ENCODE measurements around the gene SRRD.

The SRRD gene

GRCh38 chr22:26462051-26462450 is 21.6 kb upstream of the SRRD start:
- Histone ChIP-seq H3K4me3 (ENCODE audit: low read length) (no peak overlapping the region), H3K4me1 (ENCODE audit: control insufficient read depth, insufficient read depth, low read length) (peaks cover 10% of the 10 kb centered on the region), H3K36me3 (ENCODE audit: control insufficient read depth, insufficient read depth, low read length) (peaks cover 35% of the 10 kb centered on the region), H3K27me3 (ENCODE audit: control insufficient read depth, insufficient read depth, low read length) (no peaks in the 10 kb centered on the region), H3K27ac (ENCODE audit: low read depth, low read length) (no peak overlapping the region), H3K9ac (ENCODE audit: low read length) (no peak overlapping the region)

GRCh38 chr22:26462641-26463040 is 21.0 kb upstream of the SRRD start:
- H3K9ac ChIP-seq (ENCODE audit: low read length): no peak overlapping the region
- no peak overlapping the region for H3K4me3 ChIP-seq (ENCODE audit: low read length)
- peaks cover 10% of the 10 kb centered on the region for H3K4me1 ChIP-seq (ENCODE audit: control insufficient read depth, insufficient read depth, low read length)
- no peak overlapping the region for H3K27ac ChIP-seq (ENCODE audit: low read depth, low read length)
- no peaks in the 10 kb centered on the region for H3K27me3 ChIP-seq (ENCODE audit: control insufficient read depth, insufficient read depth, low read length)
- peaks cover 37% of the 10 kb centered on the region for H3K36me3 ChIP-seq (ENCODE audit: control insufficient read depth, insufficient read depth, low read length)

- H3K4me1 ChIP-seq (ENCODE audit: control insufficient read depth, insufficient read depth, low read length): peaks cover 10% of the 10 kb centered on the region
- no peak overlapping the region for H3K27ac ChIP-seq (ENCODE audit: low read depth, low read length)
- H3K27me3 ChIP-seq (ENCODE audit: control insufficient read depth, insufficient read depth, low read length): no peaks in the 10 kb centered on the region
- peaks cover 32% of the 10 kb centered on the region for H3K36me3 ChIP-seq (ENCODE audit: control insufficient read depth, insufficient read depth, low read length)
- no peak overlapping the region for H3K9ac ChIP-seq (ENCODE audit: low read length)
- no peak overlapping the region for H3K4me3 ChIP-seq (ENCODE audit: low read length)
These were observed 20.5 kb upstream of the SRRD start for GRCh38 chr22:26463101-26463661.

GRCh38 chr22:26463688-26464087 is 20.0 kb upstream of the SRRD start:
- H3K36me3 ChIP-seq (ENCODE audit: control insufficient read depth, insufficient read depth, low read length): peaks cover 30% of the 10 kb centered on the region
- H3K27ac ChIP-seq (ENCODE audit: low read depth, low read length): no peak overlapping the region
- no peak overlapping the region for H3K4me3 ChIP-seq (ENCODE audit: low read length)
- H3K4me1 ChIP-seq (ENCODE audit: control insufficient read depth, insufficient read depth, low read length): peaks cover 10% of the 10 kb centered on the region
- no peak overlapping the region for H3K9ac ChIP-seq (ENCODE audit: low read length)
- H3K27me3 ChIP-seq (ENCODE audit: control insufficient read depth, insufficient read depth, low read length): no peaks in the 10 kb centered on the region

- H3K27me3 ChIP-seq (ENCODE audit: control insufficient read depth, insufficient read depth, low read length): no peaks in the 10 kb centered on the region
- H3K36me3 ChIP-seq (ENCODE audit: control insufficient read depth, insufficient read depth, low read length): peaks cover 30% of the 10 kb centered on the region
- H3K4me1 ChIP-seq (ENCODE audit: control insufficient read depth, insufficient read depth, low read length): peaks cover 10% of the 10 kb centered on the region
- no peak overlapping the region for H3K4me3 ChIP-seq (ENCODE audit: low read length)
- no peak overlapping the region for H3K9ac ChIP-seq (ENCODE audit: low read length)
- no peak overlapping the region for H3K27ac ChIP-seq (ENCODE audit: low read depth, low read length)
These were observed 19.4 kb upstream of the SRRD start for GRCh38 chr22:26464312-26464711.

GRCh38 chr22:26466196-26466595 is 17.5 kb upstream of the SRRD start:
- H3K4me3 ChIP-seq (ENCODE audit: low read length): no peak overlapping the region
- H3K27ac ChIP-seq (ENCODE audit: low read depth, low read length): no peak overlapping the region
- peaks cover 44% of the 10 kb centered on the region for H3K36me3 ChIP-seq (ENCODE audit: control insufficient read depth, insufficient read depth, low read length)
- H3K27me3 ChIP-seq (ENCODE audit: control insufficient read depth, insufficient read depth, low read length): no peaks in the 10 kb centered on the region
- H3K9ac ChIP-seq (ENCODE audit: low read length): no peak overlapping the region
- peaks cover 10% of the 10 kb centered on the region for H3K4me1 ChIP-seq (ENCODE audit: control insufficient read depth, insufficient read depth, low read length)

GRCh38 chr22:26470807-26471206 is 12.9 kb upstream of the SRRD start:
- Histone ChIP-seq H3K4me3 (ENCODE audit: low read length) (no peak overlapping the region), H3K27ac (ENCODE audit: low read depth, low read length) (no peak overlapping the region), H3K4me1 (ENCODE audit: control insufficient read depth, insufficient read depth, low read length) (no peaks in the 10 kb centered on the region), H3K36me3 (ENCODE audit: control insufficient read depth, insufficient read depth, low read length) (peaks cover 33% of the 10 kb centered on the region), H3K9ac (ENCODE audit: low read length) (no peak overlapping the region), H3K27me3 (ENCODE audit: control insufficient read depth, insufficient read depth, low read length) (no peaks in the 10 kb centered on the region)

GRCh38 chr22:26471522-26471921 is 12.2 kb upstream of the SRRD start:
- H3K36me3 ChIP-seq (ENCODE audit: control insufficient read depth, insufficient read depth, low read length): peaks cover 29% of the 10 kb centered on the region
- H3K9ac ChIP-seq (ENCODE audit: low read length): no peak overlapping the region
- H3K4me1 ChIP-seq (ENCODE audit: control insufficient read depth, insufficient read depth, low read length): no peaks in the 10 kb centered on the region
- H3K4me3 ChIP-seq (ENCODE audit: low read length): no peak overlapping the region
- H3K27ac ChIP-seq (ENCODE audit: low read depth, low read length): no peak overlapping the region
- no peaks in the 10 kb centered on the region for H3K27me3 ChIP-seq (ENCODE audit: control insufficient read depth, insufficient read depth, low read length)

GRCh38 chr22:26474682-26475081 is 9.0 kb upstream of the SRRD start:
- Histone ChIP-seq H3K27ac (ENCODE audit: low read depth, low read length) (no peak overlapping the region), H3K4me1 (ENCODE audit: control insufficient read depth, insufficient read depth, low read length) (no peaks in the 10 kb centered on the region), H3K27me3 (ENCODE audit: control insufficient read depth, insufficient read depth, low read length) (no peaks in the 10 kb centered on the region), H3K9ac (ENCODE audit: low read length) (no peak overlapping the region), H3K36me3 (ENCODE audit: control insufficient read depth, insufficient read depth, low read length) (peaks cover 33% of the 10 kb centered on the region), H3K4me3 (ENCODE audit: low read length) (no peak overlapping the region)

- Histone ChIP-seq H3K9ac (ENCODE audit: low read length) (no peak overlapping the region), H3K4me3 (ENCODE audit: low read length) (no peak overlapping the region), H3K36me3 (ENCODE audit: control insufficient read depth, insufficient read depth, low read length) (peaks cover 14% of the 10 kb centered on the region), H3K27me3 (ENCODE audit: control insufficient read depth, insufficient read depth, low read length) (no peaks in the 10 kb centered on the region), H3K4me1 (ENCODE audit: control insufficient read depth, insufficient read depth, low read length) (no peaks in the 10 kb centered on the region), H3K27ac (ENCODE audit: low read depth, low read length) (no peak overlapping the region)
These were observed 6.9 kb upstream of the SRRD start for GRCh38 chr22:26476705-26477340.

- no peak overlapping the region for H3K9ac ChIP-seq (ENCODE audit: low read length)
- peaks cover 2% of the 10 kb centered on the region for H3K4me1 ChIP-seq (ENCODE audit: control insufficient read depth, insufficient read depth, low read length)
- no peak overlapping the region for H3K27ac ChIP-seq (ENCODE audit: low read depth, low read length)
- H3K4me3 ChIP-seq (ENCODE audit: low read length): no peak overlapping the region
- peaks cover 9% of the 10 kb centered on the region for H3K36me3 ChIP-seq (ENCODE audit: control insufficient read depth, insufficient read depth, low read length)
- no peaks in the 10 kb centered on the region for H3K27me3 ChIP-seq (ENCODE audit: control insufficient read depth, insufficient read depth, low read length)
These were observed 6.3 kb upstream of the SRRD start for GRCh38 chr22:26477341-26477731.

GRCh38 chr22:26479043-26479791 is 4.5 kb upstream of the SRRD start:
- Histone ChIP-seq H3K4me3 (ENCODE audit: low read length) (peak overlapping the region; percentile 0), H3K36me3 (ENCODE audit: control insufficient read depth, insufficient read depth, low read length) (peaks cover 7% of the 10 kb centered on the region), H3K9ac (ENCODE audit: low read length) (no peak overlapping the region), H3K4me1 (ENCODE audit: control insufficient read depth, insufficient read depth, low read length) (peaks cover 10% of the 10 kb centered on the region), H3K27me3 (ENCODE audit: control insufficient read depth, insufficient read depth, low read length) (no peaks in the 10 kb centered on the region), H3K27ac (ENCODE audit: low read depth, low read length) (no peak overlapping the region)
